ENCODE measurements around the gene CHP2. TPM values are rescaled to one million over a fixed set of nuclear protein-coding genes. Genes with fewer than 3 reads are reported as not detected.
"Not testable (repeated sequence)": the region's sequence is repeated elsewhere in the genome, so short reads cannot be mapped to it uniquely, and the experiment has no call there.

Gene CHP2
- total RNA-seq, 1 donor from 2014 or later: not detected

GRCh38 chr16:23739516-23739915, 15.3 kb upstream of the CHP2 start:
- no peak for DNase-seq (ENCODE audit: low read depth, low spot score)
- H3K27ac Mint-ChIP-seq (ENCODE audit: unreplicated experiment): no peak overlapping the region
- no peak overlapping the region for H3K4me3 Mint-ChIP-seq
- TF ChIP-seq CTCF (conservative IDR thresholded peaks at IDR 0.05): no peak
- no peaks in the 10 kb centered on the region for H3K9me3 Mint-ChIP-seq
- no peaks in the 10 kb centered on the region for H3K36me3 Mint-ChIP-seq (ENCODE audit: low read depth)
- H3K27me3 Mint-ChIP-seq (ENCODE audit: low read depth): peaks cover 44% of the 10 kb centered on the region
- no peaks in the 10 kb centered on the region for H3K4me1 Mint-ChIP-seq

GRCh38 chr16:23741675-23742303, 13.0 kb upstream of the CHP2 start:
- H3K4me3 Mint-ChIP-seq: no peak overlapping the region
- DNase-seq (ENCODE audit: low read depth, low spot score): no peak

GRCh38 chr16:23742766-23743165, 12.1 kb upstream of the CHP2 start:
- Mint-ChIP-seq H3K4me1 (no peaks in the 10 kb centered on the region), H3K4me3 (no peak overlapping the region), H3K36me3 (ENCODE audit: low read depth) (no peaks in the 10 kb centered on the region), H3K9me3 (no peaks in the 10 kb centered on the region), H3K27me3 (ENCODE audit: low read depth) (peaks cover 68% of the 10 kb centered on the region), H3K27ac (ENCODE audit: unreplicated experiment) (no peak overlapping the region)
- TF ChIP-seq CTCF (conservative IDR thresholded peaks at IDR 0.05): no peak
- DNase-seq (ENCODE audit: low read depth, low spot score): no peak

More at GRCh38 chr16:23741675-23742303, 13.0 kb upstream of the CHP2 start:
- no peak for TF ChIP-seq CTCF (conservative IDR thresholded peaks at IDR 0.05)
- peaks cover 61% of the 10 kb centered on the region for H3K27me3 Mint-ChIP-seq (ENCODE audit: low read depth)
- no peaks in the 10 kb centered on the region for H3K36me3 Mint-ChIP-seq (ENCODE audit: low read depth)
- H3K27ac Mint-ChIP-seq (ENCODE audit: unreplicated experiment): no peak overlapping the region
- no peaks in the 10 kb centered on the region for H3K4me1 Mint-ChIP-seq
- H3K9me3 Mint-ChIP-seq: no peaks in the 10 kb centered on the region

GRCh38 chr16:23745263-23745662, 9.6 kb upstream of the CHP2 start:
- H3K4me1 Mint-ChIP-seq: no peaks in the 10 kb centered on the region
- no peak for DNase-seq (ENCODE audit: low read depth, low spot score)
- no peak overlapping the region for H3K27ac Mint-ChIP-seq (ENCODE audit: unreplicated experiment)
- no peak for TF ChIP-seq CTCF (conservative IDR thresholded peaks at IDR 0.05)
- no peaks in the 10 kb centered on the region for H3K9me3 Mint-ChIP-seq
- H3K27me3 Mint-ChIP-seq (ENCODE audit: low read depth): peaks cover 65% of the 10 kb centered on the region
- H3K36me3 Mint-ChIP-seq (ENCODE audit: low read depth): no peaks in the 10 kb centered on the region
- H3K4me3 Mint-ChIP-seq: no peak overlapping the region

- no peaks in the 10 kb centered on the region for H3K9me3 Mint-ChIP-seq
- no peak for TF ChIP-seq CTCF (conservative IDR thresholded peaks at IDR 0.05)
- H3K36me3 Mint-ChIP-seq (ENCODE audit: low read depth): no peaks in the 10 kb centered on the region
- peaks cover 61% of the 10 kb centered on the region for H3K27me3 Mint-ChIP-seq (ENCODE audit: low read depth)
- no peaks in the 10 kb centered on the region for H3K4me1 Mint-ChIP-seq
- no peak overlapping the region for H3K4me3 Mint-ChIP-seq
- DNase-seq (ENCODE audit: low read depth, low spot score): no peak
- H3K27ac Mint-ChIP-seq (ENCODE audit: unreplicated experiment): no peak overlapping the region
Measured at GRCh38 chr16:23748630-23749029, 6.2 kb upstream of the CHP2 start.

- H3K4me1 Mint-ChIP-seq; DNase-seq (ENCODE audit: low read depth, low spot score); H3K27ac Mint-ChIP-seq (ENCODE audit: unreplicated experiment); H3K9me3 Mint-ChIP-seq; H3K4me3 Mint-ChIP-seq; H3K36me3 Mint-ChIP-seq (ENCODE audit: low read depth): not testable (repeated sequence)
- H3K27me3 Mint-ChIP-seq (ENCODE audit: low read depth): peaks cover 56% of the 10 kb centered on the region
Measured at GRCh38 chr16:23751053-23751452, 3.8 kb upstream of the CHP2 start.
